HL-60 (cell line): ENCODE results near the gene TAF3.

ENCODE experiments used
- DNase-seq, 2 experiments: peaks; one replicate each; pipeline ENCODE4 v3.0.0-alpha.2; 2010 to 2020; ENCODE audit warnings: low read depth in 1 of 2, low spot score in 1 of 2
- H3K27ac ChIP-seq: fragments of 250-450 bp; sonication (Bioruptor Pico); replicated peaks from 2 replicates; pipeline ENCODE4 v1.5.1; 2020; ENCODE audit warnings: mild to moderate bottlenecking, moderate library complexity
- H3K27me3 ChIP-seq: fragments of 250-450 bp; sonication (Bioruptor Pico); 2 replicates; pipeline ENCODE4 v1.5.1; 2021; ENCODE audit warnings: mild to moderate bottlenecking, moderate library complexity; ENCODE audit not compliant: insufficient read depth, poor library complexity, severe bottlenecking
- H3K4me3 ChIP-seq: replicated peaks from 2 replicates; pipeline ENCODE4 v1.5.1; 2011; ENCODE audit warnings: mild to moderate bottlenecking, control low read depth, low read length; ENCODE audit not compliant: insufficient read depth
- GABPA ChIP-seq: IDR thresholded peaks from 2 replicates; pipeline ENCODE4 v1.6.1; 2012; ENCODE audit warnings: low read depth
- POLR2AphosphoS5 ChIP-seq: IDR thresholded peaks from 2 replicates; pipeline ENCODE4 v1.6.1; 2012; ENCODE audit warnings: low read depth
- SPI1 ChIP-seq: IDR thresholded peaks from 2 replicates; pipeline ENCODE4 v1.6.1; 2012; ENCODE audit warnings: low read depth, mild to moderate bottlenecking, borderline replicate concordance
- TF ChIP-seq, protein P1 (sequence below): IDR thresholded peaks from one replicate; pipeline ENCODE4 v1.5.1; 2011; ENCODE audit warnings: low read length, control low read depth, inconsistent platforms; ENCODE audit not compliant: insufficient read depth
- TF ChIP-seq, protein P2 (sequence below): IDR thresholded peaks from 2 replicates; pipeline ENCODE4 v1.6.1; 2012; ENCODE audit warnings: low read depth; ENCODE audit not compliant: insufficient replicate concordance

Gene TAF3

DNA sequence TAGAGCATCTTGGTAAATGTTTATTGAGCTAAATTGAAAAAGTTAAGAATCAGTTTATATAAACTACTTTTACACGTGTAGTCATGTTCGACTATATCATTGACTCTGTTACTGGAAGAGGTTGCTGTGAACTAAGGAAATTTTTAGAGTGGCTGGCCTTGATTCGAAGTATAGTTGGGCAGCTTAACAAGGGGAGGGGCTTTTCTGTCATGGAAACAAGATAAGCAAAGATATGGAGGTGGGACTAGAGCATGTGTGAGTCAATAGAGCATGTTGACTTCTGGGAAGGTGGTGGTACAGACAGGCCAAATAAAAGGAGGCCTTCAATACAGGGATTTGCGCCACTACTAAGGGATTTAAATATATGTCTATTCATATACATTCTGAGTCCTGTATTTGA is 22.7 kb upstream of the TAF3 start:
- Histone ChIP-seq H3K4me3 (no peak overlapping the region), H3K27me3 (no peaks in the 10 kb centered on the region), H3K27ac (no peak overlapping the region)
- DNase-seq: no peak
- TF ChIP-seq POLR2AphosphoS5: no peak
- TF ChIP-seq, protein P1, sequence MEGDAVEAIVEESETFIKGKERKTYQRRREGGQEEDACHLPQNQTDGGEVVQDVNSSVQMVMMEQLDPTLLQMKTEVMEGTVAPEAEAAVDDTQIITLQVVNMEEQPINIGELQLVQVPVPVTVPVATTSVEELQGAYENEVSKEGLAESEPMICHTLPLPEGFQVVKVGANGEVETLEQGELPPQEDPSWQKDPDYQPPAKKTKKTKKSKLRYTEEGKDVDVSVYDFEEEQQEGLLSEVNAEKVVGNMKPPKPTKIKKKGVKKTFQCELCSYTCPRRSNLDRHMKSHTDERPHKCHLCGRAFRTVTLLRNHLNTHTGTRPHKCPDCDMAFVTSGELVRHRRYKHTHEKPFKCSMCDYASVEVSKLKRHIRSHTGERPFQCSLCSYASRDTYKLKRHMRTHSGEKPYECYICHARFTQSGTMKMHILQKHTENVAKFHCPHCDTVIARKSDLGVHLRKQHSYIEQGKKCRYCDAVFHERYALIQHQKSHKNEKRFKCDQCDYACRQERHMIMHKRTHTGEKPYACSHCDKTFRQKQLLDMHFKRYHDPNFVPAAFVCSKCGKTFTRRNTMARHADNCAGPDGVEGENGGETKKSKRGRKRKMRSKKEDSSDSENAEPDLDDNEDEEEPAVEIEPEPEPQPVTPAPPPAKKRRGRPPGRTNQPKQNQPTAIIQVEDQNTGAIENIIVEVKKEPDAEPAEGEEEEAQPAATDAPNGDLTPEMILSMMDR: no peak
- TF ChIP-seq GABPA: no peak
- TF ChIP-seq, protein P2, sequence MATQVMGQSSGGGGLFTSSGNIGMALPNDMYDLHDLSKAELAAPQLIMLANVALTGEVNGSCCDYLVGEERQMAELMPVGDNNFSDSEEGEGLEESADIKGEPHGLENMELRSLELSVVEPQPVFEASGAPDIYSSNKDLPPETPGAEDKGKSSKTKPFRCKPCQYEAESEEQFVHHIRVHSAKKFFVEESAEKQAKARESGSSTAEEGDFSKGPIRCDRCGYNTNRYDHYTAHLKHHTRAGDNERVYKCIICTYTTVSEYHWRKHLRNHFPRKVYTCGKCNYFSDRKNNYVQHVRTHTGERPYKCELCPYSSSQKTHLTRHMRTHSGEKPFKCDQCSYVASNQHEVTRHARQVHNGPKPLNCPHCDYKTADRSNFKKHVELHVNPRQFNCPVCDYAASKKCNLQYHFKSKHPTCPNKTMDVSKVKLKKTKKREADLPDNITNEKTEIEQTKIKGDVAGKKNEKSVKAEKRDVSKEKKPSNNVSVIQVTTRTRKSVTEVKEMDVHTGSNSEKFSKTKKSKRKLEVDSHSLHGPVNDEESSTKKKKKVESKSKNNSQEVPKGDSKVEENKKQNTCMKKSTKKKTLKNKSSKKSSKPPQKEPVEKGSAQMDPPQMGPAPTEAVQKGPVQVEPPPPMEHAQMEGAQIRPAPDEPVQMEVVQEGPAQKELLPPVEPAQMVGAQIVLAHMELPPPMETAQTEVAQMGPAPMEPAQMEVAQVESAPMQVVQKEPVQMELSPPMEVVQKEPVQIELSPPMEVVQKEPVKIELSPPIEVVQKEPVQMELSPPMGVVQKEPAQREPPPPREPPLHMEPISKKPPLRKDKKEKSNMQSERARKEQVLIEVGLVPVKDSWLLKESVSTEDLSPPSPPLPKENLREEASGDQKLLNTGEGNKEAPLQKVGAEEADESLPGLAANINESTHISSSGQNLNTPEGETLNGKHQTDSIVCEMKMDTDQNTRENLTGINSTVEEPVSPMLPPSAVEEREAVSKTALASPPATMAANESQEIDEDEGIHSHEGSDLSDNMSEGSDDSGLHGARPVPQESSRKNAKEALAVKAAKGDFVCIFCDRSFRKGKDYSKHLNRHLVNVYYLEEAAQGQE: no peak
- TF ChIP-seq SPI1: no peak

DNA sequence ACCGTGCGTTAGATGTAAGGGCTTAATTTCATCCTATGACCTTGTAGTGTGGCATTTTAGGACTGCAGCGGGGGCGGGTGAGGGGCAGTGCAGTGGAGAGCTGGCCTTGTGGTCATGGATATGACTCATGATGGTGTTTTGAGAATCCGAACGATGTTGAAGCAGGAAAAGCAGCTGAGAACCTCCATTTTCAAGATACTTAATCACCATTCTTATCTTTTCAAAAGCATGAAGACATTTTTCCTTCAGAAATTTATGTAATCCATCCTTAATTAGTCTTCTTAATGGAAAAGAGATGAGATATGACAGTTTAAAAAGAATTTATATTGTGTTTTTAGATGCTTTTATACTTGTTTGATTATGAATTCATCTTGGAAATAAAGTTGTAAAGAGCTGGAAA is 20.7 kb upstream of the TAF3 start:
- Histone ChIP-seq H3K27ac (no peak overlapping the region), H3K4me3 (no peak overlapping the region), H3K27me3 (no peaks in the 10 kb centered on the region)
- TF ChIP-seq GABPA (no peak), POLR2AphosphoS5 (no peak), SPI1 (no peak)
- TF ChIP-seq, protein P1: no peak
- TF ChIP-seq, protein P2: no peak
- no peak for DNase-seq

DNA sequence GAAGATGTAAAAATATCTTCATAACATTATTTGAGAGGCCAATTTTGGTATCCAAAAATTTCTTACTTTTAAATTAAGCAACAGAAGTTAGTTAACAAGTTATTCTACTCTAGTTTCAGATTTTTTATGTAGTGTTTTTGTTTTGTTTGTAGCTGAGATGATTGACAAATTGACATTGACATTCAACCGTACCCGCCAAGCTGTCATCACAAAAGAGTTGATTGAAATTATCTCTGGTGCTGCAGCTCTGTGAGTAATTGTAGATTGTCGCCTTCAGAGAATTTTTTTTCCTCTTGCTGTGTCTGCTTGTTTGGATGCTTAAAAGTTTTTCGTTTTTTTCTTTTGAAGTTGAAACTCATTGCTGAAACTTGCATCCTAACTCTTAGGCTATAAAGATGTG is 15.7 kb upstream of the TAF3 start:
- no peak overlapping the region for H3K27ac ChIP-seq
- no peak for DNase-seq
- TF ChIP-seq, protein P2: no peak
- TF ChIP-seq GABPA (no peak), SPI1 (no peak), POLR2AphosphoS5 (no peak)
- TF ChIP-seq, protein P1: no peak
- no peaks in the 10 kb centered on the region for H3K27me3 ChIP-seq
- no peak overlapping the region for H3K4me3 ChIP-seq
